ENCODE measurements around the gene RGSL1.

The RGSL1 gene

DNA sequence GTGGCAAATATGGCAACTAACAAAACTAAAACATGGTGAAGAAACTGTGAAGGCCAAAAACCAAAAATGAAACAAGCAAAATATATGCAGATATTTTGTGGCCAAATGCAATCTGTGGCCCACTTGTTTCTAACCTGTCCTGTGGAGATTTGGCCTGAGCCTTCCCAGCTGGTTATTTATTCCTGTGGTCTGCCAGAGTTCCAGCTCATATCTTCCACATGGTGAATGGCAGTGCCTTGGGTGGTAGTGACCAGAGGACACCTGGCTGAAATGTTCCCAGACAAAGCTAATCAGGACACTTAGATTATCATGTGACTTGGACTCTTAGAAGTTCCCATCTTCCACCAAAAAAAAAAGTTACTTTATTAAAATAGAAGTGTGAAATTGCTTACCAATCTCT lies 99.4 kb downstream of the RGSL1 start:
- DNase-seq (ENCODE audit: low read depth): no peak

DNA sequence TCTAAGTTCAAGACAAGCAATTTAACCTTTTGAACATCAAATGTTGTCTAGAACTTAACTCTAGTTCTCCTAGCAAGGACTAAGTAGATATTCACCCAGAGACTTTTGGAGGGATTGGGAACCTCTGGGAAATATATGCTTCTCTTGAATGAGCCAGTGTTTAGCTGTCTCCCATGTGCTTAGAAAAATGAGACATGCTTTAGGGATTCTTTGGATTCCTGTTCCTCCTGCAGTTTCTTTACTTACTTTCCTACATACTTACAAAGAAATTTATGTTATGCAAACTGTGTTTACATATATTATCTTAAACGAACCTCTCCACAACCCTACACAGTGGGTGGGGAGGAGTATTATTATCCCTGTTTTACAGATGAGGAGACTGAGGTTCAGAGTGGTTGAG lies 99.9 kb downstream of the RGSL1 start:
- DNase-seq (ENCODE audit: low read depth): no peak

DNA sequence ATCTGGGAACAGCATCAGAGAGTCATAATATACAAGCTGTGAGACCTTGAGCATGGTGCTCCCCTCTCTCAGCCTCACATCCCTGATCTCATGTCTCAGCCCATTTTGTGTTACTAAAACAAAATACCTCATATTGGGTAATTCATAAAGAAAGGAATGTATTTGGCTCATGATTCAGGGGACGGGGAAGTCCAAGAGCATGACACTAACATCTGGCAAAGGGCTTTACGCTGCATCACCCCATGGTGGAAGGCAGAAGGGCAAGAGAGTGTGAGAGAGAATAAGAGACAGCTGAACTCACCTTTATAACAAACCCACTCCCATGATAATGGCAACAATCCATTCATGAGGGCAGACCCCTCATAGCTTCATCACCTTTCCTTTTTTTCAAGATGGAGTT lies 102.6 kb downstream of the RGSL1 start:
- no peak for DNase-seq (ENCODE audit: low read depth)

DNA sequence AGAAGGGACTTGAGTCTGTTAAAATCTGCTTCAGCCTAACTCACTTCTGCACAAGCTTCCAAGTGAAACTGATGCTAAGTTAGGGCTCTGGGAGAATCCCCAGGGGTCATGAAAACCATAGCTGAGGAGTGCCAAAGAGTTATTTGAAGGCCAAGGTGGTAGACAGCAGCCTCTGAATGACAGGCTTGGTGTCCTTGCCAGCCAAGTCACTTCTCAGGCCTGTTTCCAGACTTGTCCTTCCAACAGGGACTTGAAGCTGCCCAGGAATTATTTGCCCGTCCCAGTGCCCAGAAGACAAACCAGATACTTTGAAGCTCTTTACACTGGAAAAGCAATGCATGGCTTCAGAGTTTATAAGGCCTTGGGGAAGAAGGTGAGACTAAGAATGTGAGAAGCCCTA lies 105.5 kb downstream of the RGSL1 start:
- no peak for DNase-seq (ENCODE audit: low read depth)

DNA sequence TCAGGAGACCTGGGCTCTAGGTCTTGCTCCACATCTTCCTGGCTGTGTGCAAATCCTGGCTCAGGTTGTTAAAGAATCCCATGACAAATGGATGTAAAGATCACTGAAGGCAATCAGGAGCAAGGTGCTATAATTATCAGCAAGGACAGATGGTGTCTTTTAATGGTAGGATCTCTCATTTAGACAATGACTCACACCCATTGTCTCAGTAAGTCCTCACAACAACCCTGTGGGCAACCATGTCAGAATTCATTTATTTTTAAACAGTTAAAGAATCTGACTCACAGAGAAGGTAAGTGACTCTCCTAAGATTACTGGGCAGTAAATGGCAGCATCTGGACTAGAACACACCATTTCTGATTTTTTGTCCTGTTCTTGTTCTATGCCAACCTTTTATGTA lies 106.3 kb downstream of the RGSL1 start:
- no peak for DNase-seq (ENCODE audit: low read depth)

DNA sequence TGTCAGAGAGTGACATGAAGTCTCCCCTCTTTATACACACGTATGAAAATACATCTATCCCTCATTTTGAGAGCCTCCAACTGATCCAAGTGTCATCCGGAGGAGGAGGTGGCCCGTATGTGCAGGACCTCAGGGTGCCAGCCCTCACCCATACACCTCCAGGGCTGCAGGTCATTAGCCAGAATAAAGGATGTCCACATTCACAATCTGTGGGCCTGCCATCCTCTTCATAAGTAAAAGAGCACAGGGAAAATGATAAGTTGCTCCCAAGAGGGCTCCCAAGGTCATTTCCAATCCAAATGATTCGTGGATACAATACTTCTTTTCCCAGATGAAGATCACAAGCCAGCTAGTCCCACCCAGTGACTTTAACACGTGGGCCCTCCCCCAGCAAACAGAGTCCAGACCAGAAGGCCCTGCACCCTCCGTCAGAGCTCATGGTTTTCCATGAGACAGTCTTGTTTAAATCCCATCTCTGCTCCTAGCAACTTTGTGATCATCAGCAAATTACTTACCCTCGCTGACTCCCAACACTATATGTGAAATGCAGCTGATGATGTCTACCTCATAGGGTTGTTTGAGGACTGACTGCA lies 110.5 kb downstream of the RGSL1 start:
- DNase-seq (ENCODE audit: low read depth): no peak

DNA sequence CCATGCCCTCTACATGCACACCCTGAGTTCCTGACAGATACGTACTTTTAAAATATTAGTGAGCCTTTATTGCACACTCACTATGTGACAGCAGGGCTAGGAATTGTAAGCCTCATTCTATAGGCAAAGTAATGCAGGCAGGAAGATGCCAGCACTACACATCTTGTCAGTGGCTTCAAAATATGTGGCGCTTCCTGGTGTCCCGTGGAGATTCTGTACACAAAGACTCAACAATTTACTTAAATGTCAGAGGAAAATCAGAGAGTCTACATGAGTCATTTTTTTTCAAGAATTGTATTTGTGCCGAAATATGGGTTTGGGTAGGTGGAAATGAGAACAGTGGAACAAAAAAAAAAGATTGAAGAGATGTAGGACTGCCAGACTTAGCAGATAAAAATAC lies 111.5 kb downstream of the RGSL1 start:
- DNase-seq (ENCODE audit: low read depth): no peak

DNA sequence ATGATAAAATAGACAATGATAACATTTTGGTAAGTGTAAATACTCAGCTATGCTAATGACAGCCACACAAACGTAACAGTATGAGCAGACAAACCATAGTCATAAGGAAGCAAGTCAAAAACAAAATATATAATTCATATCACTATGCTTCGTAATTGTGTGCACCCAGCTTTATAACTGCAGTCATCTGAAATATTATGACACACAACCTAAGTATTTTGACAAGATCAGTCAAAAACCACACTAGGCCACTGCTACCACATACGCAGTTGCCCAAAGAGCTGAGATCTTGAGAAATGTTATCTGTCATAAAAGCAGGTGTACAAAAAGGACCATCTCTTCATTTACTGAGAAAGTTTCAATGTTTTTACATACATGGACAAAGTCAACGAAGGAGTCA lies 113.1 kb downstream of the RGSL1 start:
- no peak for DNase-seq (ENCODE audit: low read depth)

DNA sequence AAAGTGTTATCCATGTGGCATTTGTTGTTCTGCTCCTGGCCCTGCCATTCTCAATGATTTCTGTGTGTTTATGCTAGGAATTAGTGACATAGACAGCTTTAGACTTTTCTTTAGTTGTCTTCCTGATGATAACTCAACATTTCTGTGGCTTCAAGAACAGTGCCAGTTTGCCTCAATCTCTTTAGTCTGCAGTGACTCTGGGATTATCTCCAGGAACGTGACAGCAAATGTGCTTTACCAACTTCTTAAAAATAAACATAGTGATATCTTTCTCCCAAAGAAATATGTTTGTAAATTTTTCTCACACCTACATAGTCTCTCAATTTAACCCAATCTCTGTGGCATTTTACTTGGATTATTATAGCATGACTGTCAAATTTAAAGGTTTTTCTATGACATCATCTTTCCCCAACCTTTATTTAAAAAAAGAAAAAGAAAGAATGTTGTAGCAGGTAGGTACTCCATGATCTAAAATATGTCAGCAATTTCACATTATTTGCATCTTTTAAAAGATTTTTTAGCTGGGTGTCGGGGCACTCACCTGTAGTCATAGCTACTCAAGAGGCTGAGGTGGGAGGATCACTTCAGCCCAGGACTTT lies 114.6 kb downstream of the RGSL1 start:
- DNase-seq (ENCODE audit: low read depth): no peak

DNA sequence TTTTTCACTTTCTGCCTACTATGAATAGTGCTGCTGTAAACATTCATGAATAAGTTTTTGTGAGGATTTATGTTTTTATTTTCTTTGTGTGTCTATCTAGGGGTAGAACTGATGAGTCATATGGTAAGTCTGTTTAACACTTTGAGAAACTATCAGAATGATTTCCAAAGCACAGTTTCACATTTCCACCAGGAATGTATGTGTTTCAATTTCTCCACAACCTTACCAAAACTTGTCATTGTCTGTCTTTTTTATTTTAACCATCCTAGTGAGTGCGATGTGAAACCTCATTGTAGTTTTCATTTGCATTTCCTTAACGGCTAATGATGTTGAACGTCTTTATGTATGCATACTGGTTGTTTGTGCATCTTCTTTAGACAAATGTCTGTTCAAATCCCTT lies 115.6 kb downstream of the RGSL1 start:
- no peak for DNase-seq (ENCODE audit: low read depth)

DNA sequence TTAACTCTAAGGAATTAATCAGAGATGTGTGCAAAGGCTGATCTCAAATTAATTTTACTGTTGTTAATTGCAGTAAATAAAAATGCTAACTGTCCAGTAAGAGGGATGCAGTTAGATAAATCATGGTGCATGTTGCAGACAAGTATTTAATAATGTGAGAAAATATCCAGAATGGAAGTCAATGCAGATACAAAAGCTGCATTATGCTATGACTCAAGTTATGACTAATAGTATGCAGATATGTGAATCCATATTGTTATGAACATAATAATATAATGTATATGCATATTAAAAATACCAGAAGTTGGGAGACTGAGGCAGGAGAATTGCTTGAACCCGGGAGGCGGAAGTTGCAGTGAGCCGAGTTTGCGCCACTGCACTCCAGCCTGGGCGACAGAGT lies 117.7 kb downstream of the RGSL1 start:
- DNase-seq (ENCODE audit: low read depth): no peak

DNA sequence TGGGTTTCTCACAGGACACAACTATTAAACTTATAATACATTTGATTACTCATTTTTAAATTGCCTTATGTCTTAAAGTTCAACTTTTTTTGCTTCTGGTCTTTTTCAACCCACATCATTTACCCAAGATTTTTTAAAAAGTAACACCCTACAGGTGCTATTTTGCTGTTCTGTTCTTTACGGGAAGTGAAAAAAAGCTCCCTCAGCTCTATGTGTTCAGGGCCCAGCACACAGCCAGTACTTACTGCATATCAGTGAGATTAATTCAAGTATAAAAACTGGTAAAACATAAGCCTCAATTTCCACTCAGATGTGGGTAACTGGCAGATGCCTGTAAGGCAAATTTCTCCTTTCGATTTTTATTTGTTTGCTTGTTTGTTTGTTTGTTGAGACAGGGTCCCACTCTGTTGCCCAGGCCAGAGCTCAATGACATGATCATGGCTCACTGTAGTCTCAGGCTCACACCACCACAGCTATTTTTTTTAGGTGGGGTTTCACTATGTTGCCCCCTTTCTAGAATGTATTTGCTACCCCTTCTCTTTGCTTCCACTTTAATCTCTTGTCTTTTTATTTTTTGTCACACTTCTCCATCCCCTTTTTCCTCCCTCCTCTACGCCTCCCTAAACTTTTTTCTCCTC lies 118.8 kb downstream of the RGSL1 start:
- DNase-seq (ENCODE audit: low read depth): no peak

DNA sequence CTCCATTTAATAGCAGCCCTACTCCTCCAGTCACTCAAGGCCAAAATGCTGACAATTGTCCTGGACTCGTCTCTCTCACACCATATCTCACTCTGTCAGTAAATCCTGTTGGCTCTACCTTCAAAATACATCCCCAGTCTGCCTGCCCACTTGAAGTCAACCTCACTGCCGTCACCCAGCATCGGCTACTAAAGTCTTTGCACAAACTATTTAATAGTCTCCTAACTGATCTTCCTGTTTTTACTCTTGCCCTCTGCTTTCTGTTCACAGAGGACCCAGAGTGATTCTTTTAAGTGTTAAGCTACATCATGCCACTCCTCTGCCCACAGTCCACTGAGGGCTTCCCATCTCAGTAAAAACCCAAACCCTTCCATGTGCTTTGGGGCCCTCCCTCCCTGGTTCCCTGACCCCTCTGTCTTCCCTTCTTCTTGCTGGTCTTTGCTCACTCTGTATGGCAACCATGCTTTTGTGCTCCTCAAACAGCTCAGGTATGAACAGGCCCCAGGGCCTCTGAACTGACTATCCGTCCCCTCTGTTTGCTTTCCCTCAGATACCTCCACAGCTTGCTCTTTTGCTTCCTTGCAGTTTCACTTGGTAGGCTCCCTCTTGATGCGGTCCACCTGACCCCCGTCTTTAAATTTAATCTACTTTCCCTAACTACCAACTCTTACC lies 120.1 kb downstream of the RGSL1 start:
- no peak for DNase-seq (ENCODE audit: low read depth)

DNA sequence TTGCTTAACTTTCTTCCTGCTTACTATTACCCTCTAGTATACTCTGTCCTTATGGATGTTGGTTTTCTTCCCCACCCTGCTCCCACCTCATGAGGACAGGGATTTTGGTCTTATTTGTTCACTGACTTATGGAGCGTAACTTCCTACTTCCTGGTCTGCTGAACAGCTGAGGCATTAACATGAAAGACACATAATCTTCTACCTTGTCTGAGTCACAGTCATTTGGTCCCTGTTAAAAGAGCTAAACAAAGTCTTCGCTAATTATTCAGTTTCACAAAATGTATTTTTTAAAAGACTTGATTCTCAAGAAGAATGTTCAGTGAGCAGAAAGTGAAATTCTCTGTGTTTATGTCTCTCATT lies 120.6 kb downstream of the RGSL1 start:
- DNase-seq (ENCODE audit: low read depth): no peak

DNA sequence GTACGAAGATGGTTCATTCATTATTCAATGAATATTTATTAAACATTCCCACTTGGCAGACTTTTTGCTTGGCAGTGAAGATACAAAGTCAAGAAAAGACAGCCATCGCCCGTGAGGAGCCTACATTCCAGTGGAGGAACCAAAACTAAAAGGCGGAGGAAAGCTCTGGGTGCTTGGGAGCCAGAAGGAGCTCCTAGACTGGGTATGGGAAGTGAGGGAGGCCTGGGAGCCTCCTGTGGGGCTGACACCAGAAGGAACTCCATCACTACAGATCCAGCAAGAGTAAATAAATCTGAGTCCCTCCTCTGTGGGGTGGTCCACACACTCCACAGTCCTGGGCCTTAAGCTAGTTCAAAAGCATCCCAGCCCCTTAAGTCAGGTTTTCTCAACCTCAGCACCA lies 124.2 kb downstream of the RGSL1 start:
- DNase-seq (ENCODE audit: low read depth): no peak

DNA sequence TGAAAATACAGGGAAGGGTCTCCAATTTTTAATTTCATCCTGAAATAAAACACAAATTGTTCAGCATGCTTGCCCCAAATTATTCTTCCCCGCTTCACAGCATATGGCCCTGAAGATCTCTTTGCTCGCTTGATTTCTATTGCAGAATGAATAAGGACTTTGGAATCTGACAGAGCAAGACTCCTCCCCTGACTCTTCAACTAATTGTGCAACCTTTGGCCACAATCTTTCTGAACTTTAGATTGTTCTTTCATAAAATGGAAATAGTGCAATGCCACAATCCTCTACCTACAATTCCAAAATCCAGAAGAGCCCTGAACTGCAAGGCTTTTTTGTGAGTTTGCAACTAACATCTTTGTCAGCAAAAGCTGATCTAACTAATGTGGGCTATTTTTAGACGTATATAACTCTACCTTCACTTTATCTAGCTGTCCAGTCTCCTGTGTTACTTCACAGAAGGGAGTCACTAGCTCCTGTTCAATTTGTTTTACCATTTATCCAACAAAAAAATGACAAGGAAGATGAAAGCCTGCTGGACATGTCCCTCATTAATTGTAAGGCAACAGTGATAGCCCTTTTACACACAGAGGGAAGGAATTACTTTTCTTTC lies 125.7 kb downstream of the RGSL1 start:
- DNase-seq (ENCODE audit: low read depth): peak; percentile 46

DNA sequence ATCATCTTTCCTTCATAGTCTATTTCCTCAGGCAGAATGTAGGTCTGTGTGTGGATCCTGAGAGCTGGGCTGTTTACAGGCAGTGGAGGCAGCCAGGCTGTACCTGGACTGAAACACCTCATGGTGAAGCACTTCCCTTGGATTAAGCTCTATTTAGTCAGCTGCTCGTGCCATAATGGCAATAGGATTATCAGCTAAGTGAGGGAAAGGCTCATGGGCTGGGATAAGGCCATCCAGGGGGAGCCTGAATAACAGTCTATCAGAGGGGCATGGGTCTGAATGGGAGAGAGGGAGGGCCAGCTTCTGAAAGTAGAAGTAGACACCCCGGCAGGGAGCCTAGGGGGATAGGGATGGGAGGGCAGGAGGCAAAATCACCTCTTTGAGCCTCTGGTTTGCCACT lies 130.8 kb downstream of the RGSL1 start:
- no peak for DNase-seq (ENCODE audit: low read depth)

DNA sequence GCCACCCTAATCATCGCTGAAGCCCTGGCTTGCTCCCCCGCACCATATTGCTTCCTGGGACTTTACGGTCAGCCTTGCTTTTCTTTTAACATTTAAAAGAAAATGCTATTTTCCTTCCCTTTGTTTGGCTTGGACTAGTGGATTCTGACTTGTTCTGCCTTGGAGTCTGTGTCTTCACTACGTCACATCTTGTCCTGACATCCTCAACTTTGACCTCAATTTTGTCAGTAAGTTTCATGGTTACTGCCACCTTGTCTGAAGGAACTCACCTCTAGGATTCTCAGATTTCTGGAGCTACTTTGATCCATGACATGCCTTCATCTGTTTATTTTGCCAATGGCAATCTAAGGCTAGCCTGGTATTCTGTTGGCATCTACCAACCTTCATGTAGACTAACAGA lies 134.8 kb downstream of the RGSL1 start:
- DNase-seq (ENCODE audit: low read depth): no peak

DNA sequence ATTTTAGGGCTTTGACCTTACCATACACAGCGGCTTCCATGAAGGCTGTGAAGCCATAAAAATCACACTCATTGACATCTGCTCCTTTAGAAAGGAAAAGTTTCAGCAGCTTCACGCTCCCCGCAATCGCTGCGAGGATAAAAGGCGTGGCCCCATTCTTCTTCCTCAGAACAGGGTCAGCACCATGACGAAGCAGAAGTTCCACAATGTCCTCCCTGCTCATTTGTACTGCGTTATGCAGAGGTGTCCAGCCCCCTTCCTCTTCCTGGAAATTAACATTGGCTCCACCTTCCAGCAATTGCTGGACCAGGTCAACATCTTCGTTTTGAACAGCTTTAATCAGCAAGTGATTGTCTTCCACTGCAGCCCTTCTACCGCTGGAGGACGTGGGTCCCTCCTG lies 136.4 kb downstream of the RGSL1 start:
- no peak for DNase-seq (ENCODE audit: low read depth)

DNA sequence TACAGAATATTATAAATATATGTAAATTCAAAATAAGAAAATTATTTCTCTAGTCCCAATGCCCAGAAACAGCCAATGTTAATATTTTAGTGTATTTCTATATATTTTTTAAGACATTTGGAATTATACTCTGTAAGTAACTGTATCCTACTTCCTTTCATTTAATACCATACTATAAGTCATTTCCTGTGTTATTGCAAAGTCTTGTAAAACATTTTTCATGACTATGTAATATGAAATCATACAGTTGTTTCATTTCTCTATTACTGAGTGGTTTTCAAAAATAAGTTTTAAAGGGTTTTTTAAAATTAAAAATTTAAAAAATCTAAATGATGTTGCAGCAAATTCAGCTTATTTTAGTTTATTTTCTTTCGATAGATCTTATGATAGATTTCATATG lies 137.1 kb downstream of the RGSL1 start:
- no peak for DNase-seq (ENCODE audit: low read depth)

DNA sequence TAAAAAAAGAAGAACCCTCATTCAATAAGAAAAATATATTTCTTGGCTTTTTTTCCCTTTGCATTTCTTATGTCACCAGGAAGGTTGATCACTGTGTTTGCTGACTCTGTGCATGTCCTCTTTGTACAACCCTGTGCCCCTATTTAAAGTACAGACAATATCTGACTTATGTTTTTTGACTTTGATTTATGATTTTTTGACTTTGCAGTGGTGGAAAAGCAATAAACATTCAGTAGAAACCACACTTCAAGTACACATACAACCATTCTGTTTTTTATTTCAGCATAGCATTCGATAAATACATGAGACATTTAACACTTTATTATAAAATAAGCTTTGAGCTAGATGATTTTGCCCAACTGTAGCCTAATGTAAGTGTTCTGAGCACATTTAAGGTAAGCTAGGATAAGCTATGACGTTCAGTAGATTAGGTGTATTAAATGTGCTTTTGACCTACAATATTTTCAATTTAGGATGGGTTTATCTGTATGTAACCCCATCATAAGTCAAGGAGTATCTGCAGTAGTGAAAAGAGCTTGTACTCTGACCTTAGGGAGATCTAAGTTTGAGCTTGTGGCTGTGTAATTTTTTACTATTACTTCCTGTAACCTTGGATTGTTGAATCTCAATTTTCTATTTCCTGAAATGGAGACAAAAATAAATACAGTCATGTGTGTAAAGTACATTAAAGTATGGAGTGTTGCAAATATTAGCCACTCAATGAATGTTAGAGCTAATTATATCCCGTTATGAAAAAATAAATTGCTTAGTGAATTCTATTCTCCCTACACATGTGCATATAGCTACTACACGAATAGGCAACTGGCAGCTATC lies 137.9 kb downstream of the RGSL1 start:
- DNase-seq (ENCODE audit: low read depth): no peak

Data from GM04504 (cell line).